HG02678 (cell line): ENCODE results near the gene SGSM2.
A peak's percentile ranks its signal among the peaks of the same experiment; 100 is the strongest.

ENCODE experiments used
- ATAC-seq: cut with Tn5 transposase; IDR thresholded peaks from one replicate; pipeline ENCODE4 v1.9.1; 2021; ENCODE audit warnings: mild to moderate bottlenecking, moderate library complexity; ENCODE audit not compliant: unreplicated experiment

Gene SGSM2

GRCh38 chr17:2384439-2385127 is 47.3 kb downstream of the SGSM2 start:
- ATAC-seq: no peak

GRCh38 chr17:2385240-2386210 is 48.2 kb downstream of the SGSM2 start:
- no peak for ATAC-seq

GRCh38 chr17:2386400-2387085 is 49.2 kb downstream of the SGSM2 start:
- no peak for ATAC-seq

GRCh38 chr17:2387086-2388019 is 50.1 kb downstream of the SGSM2 start:
- no peak for ATAC-seq

- no peak for ATAC-seq
Observed at GRCh38 chr17:2388020-2388682, 50.9 kb downstream of the SGSM2 start.

- no peak for ATAC-seq
Observed at GRCh38 chr17:2388683-2389055, 51.4 kb downstream of the SGSM2 start.

GRCh38 chr17:2390199-2390836 is 53.0 kb downstream of the SGSM2 start:
- ATAC-seq: no peak

GRCh38 chr17:2391597-2392251 is 54.4 kb downstream of the SGSM2 start:
- ATAC-seq: no peak

- peak; percentile 63 for ATAC-seq
Observed at GRCh38 chr17:2392252-2393173, 55.2 kb downstream of the SGSM2 start.

- peak; percentile 36 for ATAC-seq
Observed at GRCh38 chr17:2393174-2393953, 56.1 kb downstream of the SGSM2 start.

GRCh38 chr17:2393954-2394749 is 56.9 kb downstream of the SGSM2 start:
- ATAC-seq: no peak

GRCh38 chr17:2394775-2395201 is 57.5 kb downstream of the SGSM2 start:
- ATAC-seq: no peak

GRCh38 chr17:2395258-2396181 is 58.2 kb downstream of the SGSM2 start:
- ATAC-seq: no peak

- no peak for ATAC-seq
Observed at GRCh38 chr17:2396192-2396567, 58.9 kb downstream of the SGSM2 start.

GRCh38 chr17:2396568-2397246 is 59.4 kb downstream of the SGSM2 start:
- no peak for ATAC-seq
